Left ventricle myocardium inferior (tissue), 1 donor: ENCODE results near the gene TRMT1. TPM values are rescaled to one million over a fixed set of nuclear protein-coding genes. Genes with fewer than 3 reads are reported as not detected.

ENCODE experiments used
- DNase-seq: peaks from one replicate; pipeline ENCODE4 v3.0.0-alpha.2; 2020
- H3K27ac ChIP-seq: fragments of 200-600 bp; replicated peaks from 2 replicates; pipeline ENCODE4 v1.8.0; 2021
- H3K27me3 ChIP-seq: fragments of 200-600 bp; 2 replicates; pipeline ENCODE4 v1.8.0; 2021; ENCODE audit warnings: low read depth
- H3K36me3 ChIP-seq: fragments of 200-600 bp; 2 replicates; pipeline ENCODE4 v1.8.0; 2021
- H3K4me1 ChIP-seq: fragments of 200-600 bp; 2 replicates; pipeline ENCODE4 v1.8.0; 2021
- H3K4me3 ChIP-seq: fragments of 200-600 bp; 2 replicates; pipeline ENCODE4 v1.8.0; 2021; ENCODE audit warnings: mild to moderate bottlenecking, moderate library complexity
- H3K9me3 ChIP-seq: fragments of 200-600 bp; replicated peaks from 2 replicates; pipeline ENCODE4 v1.8.0; 2021
- intact Hi-C: fragments of 100-400 bp; cut with micrococcal nuclease; formaldehyde crosslinking; loops from one replicate; pipeline ENCODE4 v1.11.0; 2022
- total RNA-seq: library from RNA; stranded (reverse); fragmentation: NEBNext Ultra II Directional; extraction: Animal tissue kit (Norgen Biotek cat#: 25700); gene quantifications from one replicate; pipeline ENCODE4 v1.2.1, GENCODE V29; 2021
- TF ChIP-seq, protein P1 (sequence below): fragments of 200-600 bp; IDR thresholded peaks from 2 replicates; pipeline ENCODE4 v1.8.0; 2021; ENCODE audit warnings: antibody characterized with exemption, mild to moderate bottlenecking, borderline replicate concordance
- donor health status: DM: no; HTN: yes; CAD: no; lungs with severe emphysema.

TRMT1 gene
- total RNA-seq, 1 donor from 2014 or later, result 19.6 TPM

DNA sequence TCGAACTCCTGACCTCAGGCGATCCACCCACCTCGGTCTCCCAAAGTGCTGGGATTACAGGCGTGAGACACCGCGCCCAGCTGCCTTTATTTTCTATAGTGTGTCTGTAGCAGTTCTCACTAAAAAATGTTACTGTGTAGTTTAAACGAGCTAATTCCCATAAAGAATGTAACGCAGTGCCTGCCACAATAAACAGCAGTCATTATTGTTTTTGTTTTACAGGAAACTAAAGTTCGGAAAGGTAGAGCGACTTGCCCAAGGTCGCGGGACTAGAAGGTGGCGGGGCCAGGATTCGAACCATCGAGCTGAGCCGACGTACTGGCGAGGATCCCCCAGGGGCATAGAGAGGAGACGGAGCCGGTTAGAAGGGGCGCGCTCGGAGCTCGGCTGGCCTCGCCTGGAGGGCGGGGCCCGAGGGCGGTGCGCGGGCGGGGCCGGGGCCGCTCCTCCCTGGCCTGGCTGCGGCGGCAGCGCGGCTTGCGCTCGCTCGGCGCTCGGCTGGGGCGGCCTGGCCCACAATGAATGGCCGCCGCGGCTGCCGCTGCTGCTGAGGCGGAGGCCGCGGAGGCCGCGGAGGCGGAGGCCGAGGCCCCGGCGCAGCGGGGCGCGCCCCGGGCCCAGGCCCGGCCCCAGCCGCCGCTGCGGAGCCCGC lies 1.4 kb upstream of the TRMT1 start, which contains the start of gene NACC1:
Gene NACC1 (plus strand): TSS at position 493 of the 652 bp plus-strand sequence. CDS start 16,944 bp downstream, outside the sequence.
- peak within 1 kb of the TSS; percentile 81 for H3K27ac ChIP-seq
- H3K9me3 ChIP-seq, result no peaks in the 10 kb centered on the region
- TF ChIP-seq, protein P1, sequence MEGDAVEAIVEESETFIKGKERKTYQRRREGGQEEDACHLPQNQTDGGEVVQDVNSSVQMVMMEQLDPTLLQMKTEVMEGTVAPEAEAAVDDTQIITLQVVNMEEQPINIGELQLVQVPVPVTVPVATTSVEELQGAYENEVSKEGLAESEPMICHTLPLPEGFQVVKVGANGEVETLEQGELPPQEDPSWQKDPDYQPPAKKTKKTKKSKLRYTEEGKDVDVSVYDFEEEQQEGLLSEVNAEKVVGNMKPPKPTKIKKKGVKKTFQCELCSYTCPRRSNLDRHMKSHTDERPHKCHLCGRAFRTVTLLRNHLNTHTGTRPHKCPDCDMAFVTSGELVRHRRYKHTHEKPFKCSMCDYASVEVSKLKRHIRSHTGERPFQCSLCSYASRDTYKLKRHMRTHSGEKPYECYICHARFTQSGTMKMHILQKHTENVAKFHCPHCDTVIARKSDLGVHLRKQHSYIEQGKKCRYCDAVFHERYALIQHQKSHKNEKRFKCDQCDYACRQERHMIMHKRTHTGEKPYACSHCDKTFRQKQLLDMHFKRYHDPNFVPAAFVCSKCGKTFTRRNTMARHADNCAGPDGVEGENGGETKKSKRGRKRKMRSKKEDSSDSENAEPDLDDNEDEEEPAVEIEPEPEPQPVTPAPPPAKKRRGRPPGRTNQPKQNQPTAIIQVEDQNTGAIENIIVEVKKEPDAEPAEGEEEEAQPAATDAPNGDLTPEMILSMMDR, result no peak
- peaks cover 58% of the 10 kb centered on the region for H3K4me1 ChIP-seq
- H3K27me3 ChIP-seq, result no peaks in the 10 kb centered on the region
- H3K36me3 ChIP-seq, result peaks cover 12% of the 10 kb centered on the region
- intact Hi-C loops, result no loop called here
- DNase-seq, result peak; percentile 91
- peak within 1 kb of the TSS; percentile 87 for H3K4me3 ChIP-seq

DNA sequence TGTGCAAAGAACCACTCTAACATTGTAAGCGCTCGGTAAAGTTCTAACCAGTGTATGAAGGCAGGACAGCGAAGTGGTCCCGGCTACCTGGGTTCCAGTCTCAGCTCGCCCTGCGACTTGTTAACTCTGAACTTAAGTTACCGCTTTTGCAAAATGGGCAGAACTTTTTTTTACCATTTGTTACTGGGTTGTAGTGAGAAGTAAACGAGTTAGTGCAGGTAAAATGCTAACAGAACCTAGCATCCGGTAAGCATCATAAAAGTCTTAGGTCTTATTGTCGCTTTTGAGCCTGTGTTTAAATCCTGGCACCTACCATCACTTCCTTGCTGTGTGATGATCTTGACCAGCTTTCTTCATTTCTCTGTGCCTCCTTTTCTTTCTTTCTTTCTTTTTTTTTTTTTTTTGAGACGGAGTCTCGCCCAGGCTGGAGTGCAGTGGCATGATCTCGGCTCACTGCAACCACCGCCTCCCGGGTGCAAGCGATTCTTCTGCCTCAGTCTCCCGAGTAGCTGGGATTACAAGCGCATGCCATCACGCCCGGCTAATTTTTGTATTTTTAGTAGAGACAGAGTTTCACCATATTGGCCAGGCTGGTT lies 734 bp upstream of the TRMT1 start:
- peak overlapping the region; percentile 87 for H3K4me3 ChIP-seq
- no peaks in the 10 kb centered on the region for H3K9me3 ChIP-seq
- TF ChIP-seq, protein P1, result no peak
- no peaks in the 10 kb centered on the region for H3K27me3 ChIP-seq
- H3K4me1 ChIP-seq, result peaks cover 58% of the 10 kb centered on the region
- H3K27ac ChIP-seq, result peak overlapping the region; percentile 81
- H3K36me3 ChIP-seq, result peaks cover 18% of the 10 kb centered on the region
- no peak for DNase-seq
- intact Hi-C loops, result no loop called here

DNA sequence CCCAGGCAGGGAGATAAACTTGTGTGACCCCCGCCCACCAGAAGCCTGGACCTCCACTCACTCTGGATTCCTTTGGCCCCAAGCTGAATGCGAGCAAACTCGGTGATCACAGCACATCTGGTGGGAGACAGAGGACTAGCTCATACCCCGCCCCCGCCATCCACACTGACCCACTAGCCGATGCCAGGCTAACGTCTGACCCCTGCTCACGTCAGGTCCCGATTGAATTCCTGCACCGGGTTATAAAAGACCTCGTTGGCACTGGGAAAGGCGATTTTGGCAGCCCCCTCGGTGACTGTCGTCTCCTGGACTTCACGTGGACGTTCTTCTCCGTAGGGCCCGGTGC lies 631 bp downstream of the TRMT1 start:
- intact Hi-C loops, result no loop called here
- TF ChIP-seq, protein P1, result no peak
- DNase-seq, result no peak
- Histone ChIP-seq H3K36me3 (peaks cover 25% of the 10 kb centered on the region), H3K27me3 (no peaks in the 10 kb centered on the region), H3K27ac (peak overlapping the region; percentile 81), H3K4me3 (peak overlapping the region; percentile 87), H3K9me3 (no peaks in the 10 kb centered on the region), H3K4me1 (peaks cover 54% of the 10 kb centered on the region)

DNA sequence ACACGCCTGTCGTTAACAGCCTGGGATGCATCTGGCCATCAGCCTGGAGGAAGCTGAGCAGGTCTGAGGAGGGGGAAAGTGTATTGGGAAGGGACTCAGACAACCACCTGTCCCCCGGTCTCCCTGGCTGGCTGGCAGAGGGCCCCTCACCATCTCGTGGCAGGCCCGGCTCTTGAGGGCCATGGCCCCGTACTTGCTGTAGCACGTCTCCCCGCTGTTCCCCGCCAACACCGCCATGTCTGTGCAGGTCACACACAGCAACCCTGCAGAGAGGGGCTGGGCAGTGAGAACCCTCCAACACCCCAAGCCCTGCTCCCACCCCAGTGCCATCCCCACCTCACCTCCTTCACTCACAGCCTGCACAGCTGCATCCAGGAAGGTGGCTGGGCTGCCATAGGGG lies 4.0 kb downstream of the TRMT1 start:
- intact Hi-C loops, result no loop called here
- peaks cover 41% of the 10 kb centered on the region for H3K36me3 ChIP-seq
- TF ChIP-seq, protein P1, result no peak
- no peaks in the 10 kb centered on the region for H3K27me3 ChIP-seq
- DNase-seq, result no peak
- H3K4me1 ChIP-seq, result peaks cover 25% of the 10 kb centered on the region
- H3K4me3 ChIP-seq, result no peak overlapping the region
- no peak overlapping the region for H3K27ac ChIP-seq
- no peaks in the 10 kb centered on the region for H3K9me3 ChIP-seq

DNA sequence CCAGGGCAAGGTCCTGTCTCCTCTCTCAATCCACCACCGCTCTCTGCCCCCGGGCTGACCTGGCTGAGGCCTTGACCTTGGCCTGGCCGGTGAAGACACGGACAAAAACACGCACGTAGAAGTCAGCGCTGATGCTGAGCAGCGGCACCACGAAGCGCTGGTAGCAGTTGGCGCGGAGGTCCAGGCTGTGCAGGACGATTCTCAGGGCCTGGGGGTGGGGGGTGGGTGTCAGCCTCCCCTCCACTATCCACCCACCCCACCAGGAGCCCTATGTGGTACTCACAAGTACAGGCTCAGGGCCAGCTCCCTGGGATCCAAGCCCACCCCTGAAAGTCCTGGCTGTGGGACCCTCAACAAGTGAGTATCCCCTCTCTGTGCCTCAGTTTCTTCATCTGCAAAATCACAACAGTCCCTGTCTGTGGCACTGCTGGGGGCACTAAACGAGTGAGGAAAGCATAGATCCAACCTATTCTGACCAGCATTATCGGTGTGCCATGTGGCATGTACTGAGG lies 6.4 kb downstream of the TRMT1 start:
- Histone ChIP-seq H3K36me3 (peaks cover 47% of the 10 kb centered on the region), H3K4me1 (peaks cover 5% of the 10 kb centered on the region), H3K9me3 (no peaks in the 10 kb centered on the region), H3K27me3 (no peaks in the 10 kb centered on the region), H3K4me3 (no peak overlapping the region), H3K27ac (no peak overlapping the region)
- intact Hi-C loops, result no loop called here
- TF ChIP-seq, protein P1, result no peak
- DNase-seq, result no peak
